ENCODE data around the gene YJU2. TPM values are rescaled to one million over a fixed set of nuclear protein-coding genes. Genes with fewer than 3 reads are reported as not detected.
"Not testable (repeated sequence)": the region's sequence is repeated elsewhere in the genome, so short reads cannot be mapped to it uniquely, and the experiment has no call there.

The YJU2 gene
- total and polyA plus RNA-seq, 2 of the 13 experiments (the other 11 are each of a cell fraction or from before 2014, with no cell fraction given), result 9.3 to 17.9 TPM

GRCh38 chr19:4229179-4229931, 17.5 kb upstream of the YJU2 start, which contains the start of gene EBI3 (continued):
- TF ChIP-seq TFAP4 (IDR thresholded peaks at IDR 0.05; ENCODE audit: borderline replicate concordance, low read depth) (peak; percentile 27; the same call in 1 of the 2 replicates), KDM1A (CRISPR knock-in tag; IDR thresholded peaks at IDR 0.05) (peak; percentile 90), ISL2 (CRISPR knock-in tag; IDR thresholded peaks at IDR 0.05) (no peak)

GRCh38 chr19:4230237-4230636, 16.6 kb upstream of the YJU2 start:
- CTCF ChIA-PET (ENCODE audit: low intra/inter-chr PET ratio, low total read pairs), result not testable (repeated sequence)

More at GRCh38 chr19:4230237-4230636, 16.6 kb upstream of the YJU2 start:
- H3K27ac ChIP-seq (ENCODE audit: extremely low read length, insufficient read depth, low read length); POLR2A ChIA-PET; H3K9ac ChIP-seq (ENCODE audit: insufficient read depth, low read depth, low read length); H3K9me3 ChIP-seq (ENCODE audit: low read length); H2AFZ ChIP-seq (ENCODE audit: low read length); in situ Hi-C loops (cut with HindIII; ENCODE audit: extremely low pct_ligation_motif_present, low pct_unique_long_range_greater_than_20kb); H4K20me1 ChIP-seq (ENCODE audit: insufficient read depth, low read length); BruUV-seq (replicated peaks); FAIRE-seq; H3K27me3 ChIP-seq (ENCODE audit: control insufficient read depth in 1 of 2, insufficient read depth in 2 of 2, low read length in 2 of 2); intact Hi-C loops (cut with micrococcal nuclease; ENCODE audit: unreplicated experiment); ATAC-seq; H3K4me3 ChIP-seq (replicated peaks in 1 of 3; ENCODE audit: insufficient read depth in 1 of 3, low read depth in 2 of 3, low read length in 3 of 3); H3K79me2 ChIP-seq (ENCODE audit: insufficient read depth, low read length); H3K36me3 ChIP-seq (replicated peaks in 1 of 2; ENCODE audit: control insufficient read depth in 1 of 2, insufficient read depth in 2 of 2, low read length in 2 of 2); H3K4me2 ChIP-seq (ENCODE audit: low read depth, low read length); DNase-seq (ENCODE audit: low spot score): not testable (repeated sequence)
- TF ChIP-seq ZNF770 (CRISPR knock-in tag; IDR thresholded peaks at IDR 0.05), result peak; percentile 85
- 76% methylated on average over 6 of the region's 6 CpGs for WGBS (ENCODE audit: low lambda C conversion rate)
- H3K4me1 ChIP-seq (ENCODE audit: insufficient read depth, low read length), result peaks cover 46% of the 10 kb centered on the region
